CD1c-positive myeloid dendritic cell (primary cell): ENCODE data around the gene MDM1.

ENCODE experiments used
- DNase-seq: peaks from one replicate; pipeline ENCODE4 v3.0.0-alpha.2; 2016; ENCODE audit errors: extremely low spot score

MDM1 gene

GRCh38 chr12:68331869-68332727 lies at the start of gene MDM1:
MDM1 (minus strand) TSS chr12:68332362; CDS start chr12:68332245, 117 bp downstream.
- DNase-seq, result peak; percentile 99

- DNase-seq, result no peak
Measured at GRCh38 chr12:68381476-68382219, 49.5 kb upstream of the MDM1 start.

- DNase-seq, result peak; percentile 31
Measured at GRCh38 chr12:68378872-68379606, 46.9 kb upstream of the MDM1 start.

GRCh38 chr12:68377881-68378280 lies 45.7 kb upstream of the MDM1 start:
- DNase-seq, result no peak

- no peak for DNase-seq
Measured at GRCh38 chr12:68376901-68377300, 44.7 kb upstream of the MDM1 start.

GRCh38 chr12:68375756-68376695 lies 43.9 kb upstream of the MDM1 start:
- no peak for DNase-seq

GRCh38 chr12:68374307-68374982 lies 42.3 kb upstream of the MDM1 start:
- DNase-seq, result no peak

GRCh38 chr12:68370667-68371066 lies 38.5 kb upstream of the MDM1 start:
- no peak for DNase-seq

GRCh38 chr12:68370006-68370590 lies 37.9 kb upstream of the MDM1 start:
- peak; percentile 71 for DNase-seq

- peak; percentile 38 for DNase-seq
Measured at GRCh38 chr12:68368327-68368726, 36.2 kb upstream of the MDM1 start.

- DNase-seq, result peak; percentile 60
Measured at GRCh38 chr12:68367903-68368302, 35.7 kb upstream of the MDM1 start.

- no peak for DNase-seq
Measured at GRCh38 chr12:68367116-68367515, 35.0 kb upstream of the MDM1 start.

- DNase-seq, result peak; percentile 93
Measured at GRCh38 chr12:68364893-68365725, 32.9 kb upstream of the MDM1 start.

- DNase-seq, result no peak
Measured at GRCh38 chr12:68364328-68364727, 32.2 kb upstream of the MDM1 start.

- DNase-seq, result no peak
Measured at GRCh38 chr12:68361953-68362352, 29.8 kb upstream of the MDM1 start.

- DNase-seq, result peak; percentile 56
Measured at GRCh38 chr12:68359674-68360073, 27.5 kb upstream of the MDM1 start.

GRCh38 chr12:68358532-68359485 lies 26.6 kb upstream of the MDM1 start:
- DNase-seq, result peak; percentile 78

GRCh38 chr12:68356986-68357385 lies 24.8 kb upstream of the MDM1 start:
- no peak for DNase-seq
